Measurements from ENCODE around the gene ULK1.
"Not testable (repeated sequence)": the region's sequence is repeated elsewhere in the genome, so short reads cannot be mapped to it uniquely, and the experiment has no call there.

ULK1 gene

DNA sequence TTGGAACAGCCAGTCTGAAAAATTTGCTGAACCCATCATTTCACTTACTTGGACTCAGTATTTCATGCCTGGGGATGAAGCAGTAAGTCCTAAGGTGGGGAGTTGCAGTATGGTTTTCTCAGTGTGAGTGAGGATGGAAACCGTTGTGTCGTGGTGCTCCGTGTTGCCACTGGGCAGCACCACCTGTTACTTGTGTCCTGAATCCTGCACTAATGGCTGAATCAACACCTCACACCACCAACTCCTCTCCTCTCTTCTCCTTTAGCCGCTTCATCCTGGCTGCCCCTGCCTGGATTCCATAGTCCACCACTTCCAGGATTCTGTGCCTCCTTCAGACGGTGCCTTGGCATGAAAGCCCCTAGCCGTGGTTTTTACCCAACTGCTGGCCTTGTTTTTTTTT, 52.3 kb downstream of the ULK1 start:
- peak; percentile 13 to 16 for DNase-seq

GRCh38 chr12:131947482-131948027, 53.1 kb downstream of the ULK1 start:
- peak; percentile 18 to 19 for DNase-seq

GRCh38 chr12:131948166-131948712, 53.8 kb downstream of the ULK1 start:
- peak; percentile 15 to 16 for DNase-seq

DNA sequence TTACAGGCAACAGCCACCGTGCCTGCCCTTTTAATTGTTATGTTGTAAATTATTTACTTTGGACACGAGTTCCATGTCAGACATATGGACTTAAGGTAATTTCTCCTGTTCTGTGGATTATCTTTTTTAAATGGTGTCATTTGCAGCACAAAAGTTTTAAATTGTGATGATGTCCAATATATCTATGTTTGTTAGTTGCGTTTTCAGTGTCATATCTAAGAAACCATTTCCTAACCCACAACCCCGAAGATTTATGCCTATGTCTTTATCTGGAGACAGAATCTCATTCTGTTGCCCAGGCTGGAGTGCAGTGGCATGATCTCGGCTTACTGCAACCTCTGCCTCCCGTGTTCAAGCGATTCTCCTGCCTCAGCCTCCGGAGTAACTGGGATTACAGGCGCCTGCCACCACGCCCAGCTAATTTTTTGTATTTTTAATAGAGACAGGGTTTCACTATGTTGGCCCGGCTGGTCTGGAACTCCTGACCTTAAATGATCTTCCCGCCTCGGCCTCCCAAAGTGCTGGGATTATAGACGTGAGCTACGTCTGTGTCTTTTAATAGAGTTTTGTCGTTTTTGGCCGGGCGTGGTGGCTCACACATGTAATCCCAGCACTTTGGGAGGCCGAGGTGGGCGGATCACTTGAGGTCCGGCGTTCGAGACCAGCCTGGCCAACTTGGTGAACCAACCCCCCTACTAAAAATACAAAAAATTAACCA, 54.5 kb downstream of the ULK1 start:
- DNase-seq, result not testable (repeated sequence)

DNA sequence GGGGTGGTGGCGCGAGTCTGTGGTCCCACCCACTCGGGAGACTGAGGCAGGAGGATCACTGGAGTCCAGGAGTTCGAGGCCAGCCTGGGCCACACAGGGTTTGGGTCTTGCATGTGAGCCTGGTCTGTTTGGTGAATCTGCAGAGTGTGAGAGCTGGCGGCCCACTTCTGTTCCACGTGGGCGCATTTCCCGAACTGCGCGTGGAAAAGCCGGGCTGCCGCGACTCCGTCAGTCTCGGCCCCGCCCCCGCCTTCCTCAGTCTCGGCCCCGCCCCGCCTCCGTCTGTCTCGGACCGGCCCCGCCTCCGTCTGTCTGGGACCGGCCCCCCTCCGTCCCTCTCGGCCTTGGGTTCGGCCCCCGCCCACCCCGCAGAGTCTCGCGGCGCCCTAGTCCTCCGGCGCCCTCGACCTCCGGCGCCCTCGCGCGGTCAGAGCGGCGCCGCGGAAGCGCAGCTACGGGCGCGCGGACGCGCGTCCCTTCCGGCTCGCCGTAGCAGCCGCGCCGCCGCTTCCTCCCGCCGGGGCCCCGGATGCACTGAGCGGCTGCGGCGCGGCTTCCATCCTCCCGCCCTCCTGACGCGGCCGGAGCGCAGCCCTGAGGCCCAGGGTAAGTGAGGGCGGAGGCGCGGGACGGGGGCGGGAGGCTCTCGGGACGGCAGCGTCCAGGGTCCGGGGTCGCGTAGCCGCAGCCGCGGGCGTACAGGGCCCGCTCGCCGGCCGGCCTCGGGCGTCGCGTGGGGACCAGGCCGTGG, 55.2 kb downstream of the ULK1 start, which contains the start of gene EP400:
TSS of gene EP400 (plus strand) at position 512 of the 751 bp plus-strand sequence. CDS start 10,678 bp downstream, outside the sequence.
- DNase-seq, result peak; percentile 95 to 96

GRCh38 chr12:131950182-131950913, 55.9 kb downstream of the ULK1 start:
- DNase-seq, result peak; percentile 59 to 60

GRCh38 chr12:131953810-131954209, 59.4 kb downstream of the ULK1 start:
- peak in 1 of 2 experiments; percentile 8 for DNase-seq

DNA sequence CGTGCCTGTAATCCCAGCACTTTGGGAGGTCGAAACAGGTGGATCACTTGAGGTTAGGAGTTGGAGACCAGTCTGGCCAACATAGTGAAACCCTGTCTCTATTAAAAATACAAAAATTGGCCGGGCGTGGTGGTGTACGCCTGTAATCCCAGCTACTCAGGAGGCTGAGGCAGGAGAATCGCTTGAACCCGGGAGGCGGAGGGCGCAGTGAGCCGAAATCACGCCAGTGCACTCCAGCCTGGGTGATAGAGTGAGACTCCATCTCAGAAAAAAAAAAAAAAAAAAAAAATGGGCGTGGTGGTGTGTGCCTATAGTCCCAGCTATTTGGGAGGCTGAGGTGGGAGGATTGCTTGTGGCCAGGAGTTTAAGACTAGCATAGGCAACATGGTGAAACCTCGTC, 60.0 kb downstream of the ULK1 start:
- peak in 1 of 2 experiments; percentile 4 for DNase-seq

DNA sequence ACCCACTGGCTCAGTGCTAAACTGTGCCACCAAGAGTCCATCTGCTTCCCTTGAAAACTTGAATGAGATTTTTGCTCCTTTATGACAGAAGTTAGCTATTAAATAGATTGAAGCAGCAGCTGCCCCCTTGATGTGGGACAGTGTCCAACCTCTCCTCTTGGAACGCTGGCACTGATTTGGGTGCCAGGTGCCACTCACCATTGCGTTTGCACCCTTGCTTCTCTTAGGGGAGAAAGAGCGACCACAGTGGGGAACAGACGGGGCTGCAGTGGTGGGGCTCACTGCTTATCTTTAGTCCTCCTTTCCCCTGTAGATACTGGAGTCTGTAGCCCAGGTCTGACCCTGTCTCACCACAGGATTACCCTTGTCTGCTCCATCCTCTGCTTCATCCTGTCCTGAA, 64.7 kb downstream of the ULK1 start:
- DNase-seq, result peak in 1 of 2 experiments; percentile 7

DNA sequence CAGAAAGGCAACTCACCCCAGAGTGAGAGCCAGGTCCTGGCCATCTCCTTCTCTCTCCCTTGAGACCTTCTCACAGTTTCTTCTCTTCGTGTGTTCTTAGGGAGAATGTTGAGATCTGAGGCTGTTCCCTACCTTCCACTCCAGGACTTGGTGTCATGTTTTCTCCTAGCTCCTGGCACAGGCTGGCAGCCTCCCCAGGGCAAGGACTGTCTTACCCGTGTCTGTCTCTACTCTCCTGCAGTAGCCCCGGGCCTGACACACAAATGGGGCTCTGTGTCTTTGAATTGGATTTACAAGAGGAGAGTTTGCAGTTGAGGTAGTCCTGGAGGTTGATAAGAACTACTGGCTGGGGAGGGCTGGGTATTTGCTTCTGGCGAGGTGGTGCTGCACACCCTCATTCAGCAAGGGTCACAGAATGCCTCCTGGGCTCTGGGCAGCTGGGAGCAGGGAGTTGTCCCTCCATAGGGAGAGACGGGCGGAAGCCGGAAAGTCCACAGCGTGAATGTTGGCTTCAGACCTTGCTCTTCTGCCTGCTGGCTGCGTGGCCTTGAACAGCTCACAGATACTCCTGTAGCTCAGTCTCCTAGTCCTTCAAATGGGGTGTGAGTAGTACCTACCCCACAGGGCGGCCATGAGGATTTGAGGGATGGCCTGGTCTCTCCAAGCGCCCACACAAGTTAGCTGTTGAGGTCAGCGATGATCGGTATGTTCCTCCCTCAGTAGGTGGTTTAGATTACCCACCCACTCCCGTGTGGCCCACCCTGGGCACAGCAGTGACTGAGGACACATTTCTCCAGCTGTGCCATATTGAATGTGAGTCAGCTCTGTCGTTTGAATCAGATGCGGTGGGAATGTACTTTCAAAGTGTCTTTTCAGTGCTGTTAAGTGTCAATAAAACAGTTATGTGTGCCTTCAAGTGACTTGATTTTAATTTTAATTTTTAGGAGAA, 65.5 kb downstream of the ULK1 start:
- peak in 1 of 2 experiments; percentile 19 for DNase-seq

DNA sequence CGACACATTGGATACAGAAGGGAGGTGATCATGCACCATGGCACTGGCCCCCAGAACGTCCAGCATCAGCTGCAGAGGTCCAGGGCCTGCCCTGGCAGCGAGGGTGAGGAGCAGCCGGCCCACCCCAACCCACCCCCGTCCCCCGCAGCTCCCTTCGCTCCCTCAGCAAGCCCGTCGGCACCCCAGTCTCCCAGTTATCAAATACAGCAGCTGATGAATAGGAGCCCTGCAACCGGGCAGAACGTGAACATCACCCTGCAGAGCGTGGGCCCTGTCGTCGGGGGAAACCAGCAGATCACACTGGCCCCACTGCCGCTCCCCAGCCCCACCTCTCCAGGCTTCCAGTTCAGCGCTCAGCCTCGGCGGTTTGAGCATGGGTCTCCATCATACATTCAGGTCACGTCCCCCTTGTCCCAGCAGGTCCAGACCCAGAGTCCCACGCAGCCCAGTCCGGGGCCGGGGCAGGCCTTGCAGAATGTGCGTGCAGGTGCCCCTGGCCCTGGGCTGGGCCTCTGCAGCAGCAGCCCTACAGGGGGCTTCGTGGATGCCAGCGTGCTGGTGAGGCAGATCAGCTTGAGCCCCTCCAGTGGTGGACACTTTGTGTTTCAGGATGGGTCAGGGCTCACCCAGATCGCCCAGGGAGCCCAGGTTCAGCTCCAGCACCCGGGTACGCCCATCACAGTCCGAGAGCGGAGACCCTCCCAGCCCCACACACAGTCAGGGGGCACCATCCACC, 66.3 kb downstream of the ULK1 start:
- peak in 1 of 2 experiments; percentile 4 for DNase-seq

DNA sequence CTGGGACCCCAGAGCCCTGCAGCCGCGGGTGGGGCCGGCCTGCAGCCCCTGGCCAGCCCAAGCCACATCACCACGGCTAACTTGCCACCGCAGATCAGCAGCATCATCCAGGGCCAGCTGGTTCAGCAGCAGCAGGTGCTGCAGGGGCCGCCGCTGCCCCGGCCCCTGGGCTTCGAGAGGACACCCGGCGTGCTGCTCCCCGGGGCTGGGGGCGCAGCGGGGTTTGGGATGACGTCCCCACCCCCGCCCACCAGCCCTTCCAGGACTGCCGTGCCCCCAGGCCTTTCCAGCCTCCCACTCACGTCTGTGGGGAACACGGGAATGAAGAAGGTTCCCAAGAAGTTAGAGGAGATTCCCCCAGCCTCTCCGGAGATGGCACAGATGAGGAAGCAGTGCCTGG, 66.9 kb downstream of the ULK1 start:
- DNase-seq, result not testable (repeated sequence)

DNA sequence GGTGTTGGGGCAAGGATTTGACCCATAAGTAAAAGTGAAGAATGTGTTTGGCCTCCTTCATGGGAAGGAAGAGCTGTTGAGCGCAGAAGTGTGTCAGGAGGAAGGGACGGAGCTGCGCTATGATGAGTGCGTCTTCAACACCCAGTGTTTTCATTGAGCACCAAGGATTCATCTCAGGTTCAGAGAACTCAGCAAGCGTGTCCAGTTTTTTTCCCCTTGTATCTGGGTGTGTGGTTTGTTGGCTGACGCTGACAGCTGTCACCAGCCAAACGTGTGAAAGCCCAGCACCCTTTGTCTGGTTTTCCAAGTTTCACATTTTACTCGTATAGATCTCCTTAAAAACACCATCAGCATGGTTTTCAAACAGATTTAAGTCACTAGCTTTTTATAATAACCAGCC, 67.6 kb downstream of the ULK1 start:
- peak in 1 of 2 experiments; percentile 9 for DNase-seq

GRCh38 chr12:131963381-131963780, 69.0 kb downstream of the ULK1 start:
- DNase-seq, result peak in 1 of 2 experiments; percentile 13

DNA sequence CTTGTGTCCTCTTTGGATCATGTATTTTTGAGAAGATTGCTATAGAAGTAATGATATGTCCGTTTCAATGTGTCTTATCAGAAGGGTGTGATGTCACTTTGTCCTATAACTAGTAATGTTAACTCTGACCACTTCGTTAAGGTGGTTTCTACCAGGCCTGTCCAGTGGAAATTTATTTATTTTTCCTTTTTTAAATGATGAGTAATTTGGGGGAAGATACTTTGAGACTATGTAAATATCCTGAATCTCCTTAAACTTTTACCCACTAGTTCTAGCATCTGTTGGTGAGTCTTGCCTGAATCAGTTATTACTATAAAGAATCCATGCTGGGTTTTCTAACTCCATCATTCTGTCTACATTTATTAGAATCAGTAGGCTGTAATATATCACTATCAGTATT, 70.7 kb downstream of the ULK1 start:
- DNase-seq, result no peak

GRCh38 chr12:131971226-131971625, 76.8 kb downstream of the ULK1 start:
- no peak for DNase-seq
